GM18517 (cell line): Measurements from ENCODE around the gene ITPKA.

Source experiments
- ATAC-seq: cut with Tn5 transposase; IDR thresholded peaks from one replicate; pipeline ENCODE4 v1.9.1; 2021; ENCODE audit warnings: mild to moderate bottlenecking, moderate library complexity; ENCODE audit not compliant: unreplicated experiment

The ITPKA gene

DNA sequence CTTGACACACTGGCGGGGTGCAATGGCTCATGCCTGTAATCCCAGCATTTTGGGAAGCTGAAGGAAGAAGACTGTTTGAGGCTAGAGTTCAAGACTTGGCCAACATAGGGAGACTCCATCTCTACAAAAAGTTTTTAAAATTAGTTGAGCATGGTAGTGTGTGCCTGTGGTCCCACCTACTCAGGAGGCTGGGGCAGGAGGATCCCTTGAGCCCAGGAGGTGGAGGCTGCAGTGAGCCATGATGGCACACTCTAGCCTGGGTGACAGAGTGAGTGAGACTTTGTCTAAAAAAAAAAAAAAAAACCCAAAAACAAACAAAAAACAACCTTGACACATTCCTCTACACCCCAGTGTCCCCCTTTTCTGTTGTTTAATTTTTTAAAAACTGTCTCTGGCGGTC is 4.0 kb upstream of the ITPKA start:
- ATAC-seq = no peak

GRCh38 chr15:41490355-41490754 is 3.3 kb upstream of the ITPKA start:
- no peak for ATAC-seq

GRCh38 chr15:41491889-41492288 is 1.8 kb upstream of the ITPKA start:
- no peak for ATAC-seq

DNA sequence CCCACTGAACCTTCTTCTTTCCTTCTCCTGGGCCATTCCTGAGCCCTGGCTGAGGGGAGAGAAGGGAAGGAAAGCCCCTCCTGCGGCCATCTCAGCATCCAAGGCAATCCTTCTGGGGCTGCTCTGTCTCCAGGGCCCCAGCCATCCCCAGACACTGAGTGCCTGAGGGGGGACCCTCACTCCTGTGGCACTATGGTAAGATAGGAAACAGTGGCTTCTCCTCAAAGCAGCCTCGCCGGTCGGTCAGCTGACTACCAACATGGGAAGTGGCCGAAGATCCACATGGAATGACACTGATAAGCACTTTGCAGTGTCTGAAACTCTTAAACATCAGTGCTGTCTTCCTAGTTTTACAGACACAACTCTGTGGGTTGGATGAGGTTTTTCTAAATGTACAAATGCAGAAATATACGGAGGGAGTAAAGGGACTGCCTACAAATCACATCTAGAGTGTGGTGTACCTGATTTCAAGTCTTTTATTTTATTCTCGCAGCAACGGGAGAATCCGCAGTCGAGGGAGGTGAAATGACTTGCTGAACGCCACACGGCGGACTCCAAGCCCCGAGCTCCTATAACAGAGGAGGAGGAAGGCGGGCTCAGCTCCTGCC is 973 bp upstream of the ITPKA start:
- ATAC-seq = no peak

- no peak for ATAC-seq
Observed at GRCh38 chr15:41493902-41494189, 172 bp downstream of the ITPKA start.

DNA sequence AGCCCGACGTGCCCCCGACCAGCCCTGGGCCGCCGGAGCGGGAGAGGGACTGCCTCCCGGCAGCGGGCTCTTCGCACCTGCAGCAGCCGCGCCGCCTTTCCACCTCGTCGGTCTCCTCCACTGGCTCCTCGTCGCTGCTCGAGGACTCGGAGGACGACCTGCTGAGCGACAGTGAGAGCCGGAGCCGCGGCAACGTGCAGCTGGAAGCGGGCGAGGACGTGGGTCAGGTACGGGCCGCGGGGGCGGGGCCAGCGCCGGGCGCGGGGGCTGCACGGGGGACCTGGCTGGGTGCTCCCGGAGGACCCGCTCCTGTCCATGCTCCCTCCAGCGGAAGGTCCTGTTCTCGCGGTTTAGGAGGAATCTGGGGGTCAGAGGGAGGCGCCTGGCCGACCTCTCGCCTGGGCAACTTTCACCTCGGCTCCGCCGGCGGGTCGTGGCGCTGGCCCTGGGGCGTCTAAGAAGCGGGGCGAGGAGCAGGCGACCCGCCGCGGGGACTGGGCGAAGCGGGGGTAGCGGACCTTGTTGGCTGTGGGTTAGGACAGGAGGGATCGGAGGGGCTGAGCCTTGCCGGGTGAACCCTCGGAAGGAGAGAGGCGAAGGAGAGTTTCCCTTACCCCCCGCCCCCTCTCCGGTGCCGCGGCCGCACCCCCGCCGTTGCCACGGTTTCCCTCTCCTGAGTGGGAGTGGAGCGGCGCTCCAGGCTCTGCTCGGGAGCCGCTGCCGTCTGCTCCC is 682 bp downstream of the ITPKA start:
- ATAC-seq = no peak

- no peak for ATAC-seq
Observed at GRCh38 chr15:41494922-41495735, 1.5 kb downstream of the ITPKA start.

GRCh38 chr15:41495736-41496599 is 2.3 kb downstream of the ITPKA start:
- no peak for ATAC-seq

DNA sequence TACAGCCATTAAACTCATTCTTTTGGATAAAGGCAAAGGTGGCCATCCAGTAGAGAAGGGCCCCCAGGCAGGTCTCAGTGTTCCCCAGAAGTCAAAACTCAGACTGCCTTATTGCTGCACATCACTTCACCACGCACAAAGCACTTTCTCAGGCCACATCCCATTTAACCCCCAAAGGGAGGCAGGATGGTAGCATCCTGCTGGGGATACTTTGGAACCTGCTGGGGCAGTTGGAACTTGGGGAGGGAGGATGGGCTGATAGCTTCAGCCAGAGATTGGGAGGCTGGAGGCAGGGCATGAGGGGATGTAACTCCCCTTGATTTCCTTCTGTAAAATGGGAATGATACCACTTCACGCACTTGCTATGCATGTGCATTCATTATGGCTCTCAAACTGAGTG is 5.0 kb downstream of the ITPKA start:
- no peak for ATAC-seq

DNA sequence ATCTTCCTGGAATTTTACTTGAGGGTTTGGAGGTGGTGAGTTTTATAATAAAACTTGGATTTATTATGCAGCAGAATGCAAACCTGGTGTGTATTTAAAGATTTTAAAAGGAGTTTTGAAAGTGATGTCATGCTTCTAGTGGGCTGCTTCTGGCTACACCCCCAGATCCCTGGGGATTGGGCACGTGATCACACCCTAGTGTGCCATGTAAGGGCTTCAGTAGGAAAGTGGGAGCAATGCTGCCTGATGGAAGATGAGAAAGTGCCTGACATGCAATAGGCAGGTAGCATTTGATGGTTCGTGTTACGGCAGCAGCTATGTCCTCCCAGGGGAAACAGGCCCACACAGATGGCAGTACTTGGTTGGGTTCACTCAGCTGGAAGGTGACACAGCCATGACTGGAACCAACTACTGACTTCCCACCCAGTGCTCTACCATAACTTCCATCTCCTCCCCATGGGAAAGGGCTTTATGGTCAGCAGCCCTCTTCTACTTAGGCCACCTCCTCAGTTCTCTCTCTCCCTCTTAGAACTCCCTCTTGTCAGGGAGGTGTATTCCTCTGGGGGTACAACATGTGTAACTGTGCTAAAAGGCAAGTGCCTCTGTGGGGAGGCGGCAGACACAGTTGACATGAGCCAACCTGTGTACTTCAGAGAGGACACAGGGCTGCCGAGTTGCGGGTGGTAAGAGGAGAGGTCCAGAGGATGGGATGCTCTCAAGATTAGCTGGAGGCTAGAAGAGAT is 5.6 kb downstream of the ITPKA start:
- no peak for ATAC-seq

DNA sequence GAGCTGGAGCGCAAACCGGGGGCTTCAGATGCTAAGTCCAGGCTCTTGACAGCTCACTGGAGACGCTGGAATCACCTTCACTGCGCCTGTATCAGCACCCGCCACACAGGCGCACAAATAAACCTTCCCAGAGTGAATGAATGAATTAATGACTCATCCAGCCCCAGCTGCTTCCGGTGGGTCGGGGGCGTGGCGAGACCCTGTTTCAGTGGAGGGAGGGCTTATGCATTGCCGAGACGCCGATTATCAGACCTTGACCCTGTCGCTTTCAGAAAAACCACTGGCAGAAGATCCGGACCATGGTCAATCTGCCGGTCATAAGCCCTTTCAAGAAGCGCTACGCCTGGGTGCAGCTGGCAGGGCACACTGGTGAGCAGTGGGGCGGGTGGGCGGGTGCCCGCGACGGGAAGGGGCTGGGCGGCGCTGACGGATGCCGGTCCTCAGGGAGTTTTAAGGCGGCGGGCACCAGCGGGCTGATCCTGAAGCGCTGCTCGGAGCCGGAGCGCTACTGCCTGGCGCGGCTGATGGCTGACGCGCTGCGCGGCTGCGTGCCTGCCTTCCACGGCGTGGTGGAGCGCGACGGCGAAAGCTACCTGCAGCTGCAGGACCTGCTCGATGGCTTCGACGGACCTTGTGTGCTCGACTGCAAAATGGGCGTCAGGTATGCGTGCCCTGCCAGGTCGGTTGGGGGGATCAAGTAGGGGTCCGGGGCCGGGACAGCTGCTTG is 7.7 kb downstream of the ITPKA start:
- no peak for ATAC-seq

GRCh38 chr15:41501931-41502794 is 8.5 kb downstream of the ITPKA start:
- ATAC-seq = no peak

- ATAC-seq = no peak
Observed at GRCh38 chr15:41502795-41503668, 9.4 kb downstream of the ITPKA start.

GRCh38 chr15:41503669-41504010 is 10.0 kb downstream of the ITPKA start:
- no peak for ATAC-seq

DNA sequence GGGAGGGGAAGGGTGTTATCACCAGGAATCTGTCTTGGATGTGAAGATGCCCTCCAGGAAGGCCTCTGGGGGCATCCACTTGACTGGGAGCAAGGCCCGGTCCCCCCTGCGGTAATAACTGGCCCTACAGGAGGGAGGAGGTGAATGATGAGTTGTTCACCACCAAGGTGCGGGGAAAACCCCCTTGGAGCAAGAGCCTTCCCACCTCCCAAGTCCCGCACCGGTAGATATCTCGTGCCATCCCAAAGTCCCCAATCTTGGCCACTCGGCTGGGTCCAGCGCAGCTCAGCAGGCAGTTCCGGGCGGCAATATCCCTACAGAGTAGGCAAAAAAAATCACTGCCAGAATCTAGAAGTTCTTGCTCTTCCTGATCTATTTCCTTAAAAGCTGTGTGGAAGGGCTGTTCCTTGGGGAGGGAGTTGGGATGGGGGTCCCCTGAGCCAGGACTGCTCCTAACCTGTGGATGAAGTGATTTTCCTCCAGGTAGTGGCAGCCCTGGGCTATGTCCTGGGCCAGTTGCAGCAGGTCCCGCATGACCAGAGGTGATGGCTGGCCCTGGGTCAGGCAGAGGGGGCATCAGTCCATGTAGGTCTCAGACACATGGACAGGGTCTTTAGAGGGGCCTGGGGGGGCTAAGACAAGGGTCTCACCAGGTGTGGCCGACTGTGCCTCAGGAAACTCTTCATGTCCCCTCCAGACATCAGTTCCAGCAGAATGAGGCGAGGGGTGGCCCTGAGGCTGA is 11.2 kb downstream of the ITPKA start:
- no peak for ATAC-seq

DNA sequence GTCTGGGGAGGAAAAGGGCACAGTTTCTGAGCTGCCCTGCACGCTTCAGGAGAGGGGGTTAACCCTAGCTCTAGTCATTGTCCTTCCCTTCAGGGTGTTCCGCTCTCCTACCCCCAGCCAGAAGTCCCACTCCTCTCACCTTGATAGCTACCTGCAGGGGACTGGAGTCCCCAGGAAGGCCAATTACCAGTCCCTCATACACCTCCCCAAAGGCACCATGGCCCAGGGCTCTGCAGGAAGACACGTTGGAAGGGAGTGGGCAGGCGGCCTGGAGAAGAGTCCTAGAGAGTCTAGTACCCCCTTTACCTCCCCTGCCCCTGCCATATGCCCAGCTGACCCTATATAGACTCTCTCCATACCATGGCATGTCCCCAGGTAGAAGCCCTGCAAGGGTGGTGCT is 12.1 kb downstream of the ITPKA start:
- ATAC-seq = no peak

DNA sequence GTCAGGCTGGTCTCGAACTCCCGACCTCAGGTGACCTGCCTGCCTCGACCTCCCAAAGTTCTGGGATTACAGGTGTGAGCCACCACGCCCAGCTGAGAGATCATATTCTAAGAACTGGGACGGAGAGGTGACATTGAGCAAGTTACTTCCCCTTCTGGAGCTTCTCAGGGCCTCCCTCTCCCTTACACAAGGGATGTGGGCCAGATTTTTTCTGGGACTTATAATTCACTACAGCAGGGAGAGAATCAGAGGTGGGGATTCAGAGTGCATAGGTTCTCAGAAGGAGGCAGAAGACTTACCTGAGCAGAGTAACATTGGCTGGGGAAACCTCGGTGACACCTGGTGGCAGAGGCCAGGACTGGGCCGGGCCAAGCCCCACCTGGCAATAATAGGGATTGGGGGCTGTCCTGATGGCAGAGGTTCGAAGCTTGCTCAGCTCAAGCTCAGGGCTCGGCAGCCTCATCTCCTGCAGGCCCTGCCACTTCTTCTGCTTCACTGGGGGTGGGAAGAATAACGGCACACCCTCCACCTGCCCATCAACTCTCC is 13.2 kb downstream of the ITPKA start:
- ATAC-seq = no peak
